Epithelial cell of proximal tubule (primary cell): ENCODE measurements around the gene NUPR1. TPM values are rescaled to one million over a fixed set of nuclear protein-coding genes. Genes with fewer than 3 reads are reported as not detected.

ENCODE experiments used
- DNase-seq: peaks from one replicate; pipeline ENCODE4 v3.0.0-alpha.2; 2011; ENCODE audit warnings: low read depth
- H3K4me3 ChIP-seq: 2 replicates; pipeline ENCODE4 v1.5.1; 2011; ENCODE audit warnings: low read depth, mild to moderate bottlenecking, low read length
- CTCF ChIP-seq: conservative IDR thresholded peaks from 2 replicates; pipeline ENCODE4 v1.5.1; 2012; ENCODE audit warnings: low read depth, mild to moderate bottlenecking, low read length
- total RNA-seq: library from RNA; depleted of rRNA; stranded (reverse); fragments of >200 nt; gene quantifications from 2 replicates; pipeline ENCODE4 v1.2.3, GENCODE V29; 2015

The NUPR1 gene
- total RNA-seq, 1 donor from 2014 or later: not detected

- no peak for TF ChIP-seq CTCF
- no peak overlapping the region for H3K4me3 ChIP-seq
- DNase-seq: no peak
Measured at GRCh38 chr16:28526201-28527099, 12.3 kb downstream of the NUPR1 start.

GRCh38 chr16:28524681-28525171 is 14.0 kb downstream of the NUPR1 start:
- TF ChIP-seq CTCF: no peak
- H3K4me3 ChIP-seq: no peak overlapping the region
- DNase-seq: no peak

- DNase-seq: no peak
- TF ChIP-seq CTCF: no peak
Measured at GRCh38 chr16:28522792-28523191, 16.0 kb downstream of the NUPR1 start.

GRCh38 chr16:28521436-28521835 is 17.3 kb downstream of the NUPR1 start:
- DNase-seq: no peak
- H3K4me3 ChIP-seq: no peak overlapping the region
- no peak for TF ChIP-seq CTCF

More at GRCh38 chr16:28522792-28523191, 16.0 kb downstream of the NUPR1 start:
- no peak overlapping the region for H3K4me3 ChIP-seq

GRCh38 chr16:28520672-28521071 is 18.1 kb downstream of the NUPR1 start:
- no peak for TF ChIP-seq CTCF
- DNase-seq: no peak
- H3K4me3 ChIP-seq: no peak overlapping the region

- no peak for TF ChIP-seq CTCF
- no peak for DNase-seq
- H3K4me3 ChIP-seq: no peak overlapping the region
Measured at GRCh38 chr16:28514246-28514645, 24.5 kb downstream of the NUPR1 start.
